MM.1S (cell line): Measurements from ENCODE around the gene RFX7.

Experiments
- DNase-seq: peaks from one replicate; pipeline ENCODE4 v3.0.0-alpha.2; 2015
- H2AFZ ChIP-seq: fragments of 300-600 bp; sonication (generic); 2 replicates; pipeline ENCODE4 v1.6.0; 2016; ENCODE audit warnings: antibody characterized with exemption, low read length
- H3F3A ChIP-seq: fragments of 300-600 bp; sonication (generic); 2 replicates; pipeline ENCODE4 v1.6.1; 2016; ENCODE audit warnings: mild to moderate bottlenecking, antibody characterized with exemption, low read length, moderate library complexity, mixed read lengths; ENCODE audit not compliant: insufficient read depth
- H3K27ac ChIP-seq: fragments of 300-600 bp; sonication (generic); 2 replicates; pipeline ENCODE4 v1.5.1; 2016; ENCODE audit warnings: mild to moderate bottlenecking, low read length
- H3K27me3 ChIP-seq: fragments of 300-600 bp; sonication (generic); replicated peaks from 2 replicates; pipeline ENCODE4 v1.6.0; 2016; ENCODE audit warnings: low read length; ENCODE audit not compliant: insufficient read depth
- H3K36me3 ChIP-seq: fragments of 300-600 bp; sonication (generic); replicated peaks from 2 replicates; pipeline ENCODE4 v1.6.1; 2016; ENCODE audit warnings: mild to moderate bottlenecking, low read length, mixed read lengths; ENCODE audit not compliant: insufficient read depth
- H3K4me1 ChIP-seq: fragments of 300-600 bp; sonication (generic); 2 replicates; pipeline ENCODE4 v1.6.1; 2016; ENCODE audit warnings: low read length, mixed read lengths
- H3K4me2 ChIP-seq: fragments of 300-600 bp; sonication (generic); 2 replicates; pipeline ENCODE4 v1.6.0; 2016; ENCODE audit warnings: low read depth, low read length
- H3K4me3 ChIP-seq: fragments of 300-600 bp; sonication (generic); 2 replicates; pipeline ENCODE4 v1.5.1; 2016; ENCODE audit warnings: low read length, mixed read lengths
- H3K79me2 ChIP-seq: fragments of 300-600 bp; sonication (generic); 2 replicates; pipeline ENCODE4 v1.6.1; 2016; ENCODE audit warnings: mixed run types, low read length, mixed read lengths
- H3K9ac ChIP-seq: fragments of 300-600 bp; sonication (generic); 2 replicates; pipeline ENCODE4 v1.6.1; 2016; ENCODE audit warnings: low read length, mixed read lengths
- H3K9me2 ChIP-seq: fragments of 300-600 bp; sonication (generic); replicated peaks from 2 replicates; pipeline ENCODE4 v1.6.1; 2016; ENCODE audit warnings: mild to moderate bottlenecking, low read length, mixed read lengths; ENCODE audit not compliant: insufficient read depth
- H3K9me3 ChIP-seq: fragments of 300-600 bp; sonication (generic); replicated peaks from 2 replicates; pipeline ENCODE4 v1.6.1; 2016; ENCODE audit warnings: mild to moderate bottlenecking, low read length, mixed read lengths; ENCODE audit not compliant: insufficient read depth
- H4K20me1 ChIP-seq: fragments of 300-600 bp; sonication (generic); 2 replicates; pipeline ENCODE4 v1.6.1; 2016; ENCODE audit warnings: mild to moderate bottlenecking, low read length, moderate library complexity, mixed read lengths; ENCODE audit not compliant: insufficient read depth
- CTCF ChIP-seq: fragments of 300-600 bp; sonication (generic); IDR thresholded peaks from 2 replicates; pipeline ENCODE4 v1.5.1; 2016; ENCODE audit warnings: antibody characterized with exemption, low read length, mixed read lengths
- EZH2 ChIP-seq: fragments of 300-600 bp; sonication (generic); optimal IDR thresholded peaks from 2 replicates; pipeline ENCODE3; 2017; ENCODE audit warnings: low read depth, mild to moderate bottlenecking, antibody characterized with exemption, low read length, mixed read lengths
- EZH2phosphoT487 ChIP-seq: fragments of 300-600 bp; sonication (generic); IDR thresholded peaks from 2 replicates; pipeline ENCODE4 v1.6.1; 2018; ENCODE audit warnings: antibody characterized with exemption, low read length

Gene RFX7

GRCh38 chr15:56040081-56041035 lies 203.3 kb downstream of the RFX7 start:
- no peaks in the 10 kb centered on the region for H3K27me3 ChIP-seq
- no peaks in the 10 kb centered on the region for H4K20me1 ChIP-seq
- DNase-seq, result no peak

GRCh38 chr15:56038707-56039106 lies 205.0 kb downstream of the RFX7 start:
- Histone ChIP-seq H3K4me3 (no peak overlapping the region), H3K9ac (no peak overlapping the region), H2AFZ (no peak overlapping the region), H3K4me1 (no peaks in the 10 kb centered on the region), H4K20me1 (no peaks in the 10 kb centered on the region), H3F3A (no peaks in the 10 kb centered on the region), H3K9me3 (no peaks in the 10 kb centered on the region), H3K27ac (no peak overlapping the region), H3K9me2 (no peaks in the 10 kb centered on the region), H3K27me3 (no peaks in the 10 kb centered on the region), H3K36me3 (no peaks in the 10 kb centered on the region), H3K79me2 (no peaks in the 10 kb centered on the region), H3K4me2 (no peak overlapping the region)
- DNase-seq, result no peak
- TF ChIP-seq EZH2phosphoT487 (no peak), CTCF (no peak), EZH2 (no peak)

More at GRCh38 chr15:56040081-56041035, 203.3 kb downstream of the RFX7 start:
- TF ChIP-seq EZH2 (no peak), EZH2phosphoT487 (no peak), CTCF (no peak)
- Histone ChIP-seq H3K4me2 (no peak overlapping the region), H3F3A (no peaks in the 10 kb centered on the region), H3K36me3 (no peaks in the 10 kb centered on the region), H3K27ac (no peak overlapping the region), H3K79me2 (no peaks in the 10 kb centered on the region), H3K4me3 (no peak overlapping the region), H3K9me2 (no peaks in the 10 kb centered on the region), H3K9ac (no peak overlapping the region), H3K4me1 (no peaks in the 10 kb centered on the region), H3K9me3 (no peaks in the 10 kb centered on the region), H2AFZ (no peak overlapping the region)

GRCh38 chr15:56038015-56038414 lies 205.7 kb downstream of the RFX7 start:
- H3K9ac ChIP-seq, result no peak overlapping the region

More at GRCh38 chr15:56038015-56038414, 205.7 kb downstream of the RFX7 start:
- TF ChIP-seq EZH2phosphoT487 (no peak), CTCF (no peak), EZH2 (no peak)
- Histone ChIP-seq H3K4me1 (no peaks in the 10 kb centered on the region), H3K9me2 (no peaks in the 10 kb centered on the region), H3K79me2 (no peaks in the 10 kb centered on the region), H3K9me3 (no peaks in the 10 kb centered on the region), H3K27me3 (no peaks in the 10 kb centered on the region), H3K27ac (no peak overlapping the region), H4K20me1 (no peaks in the 10 kb centered on the region), H3K4me3 (no peak overlapping the region), H2AFZ (no peak overlapping the region), H3K36me3 (no peaks in the 10 kb centered on the region), H3F3A (no peaks in the 10 kb centered on the region), H3K4me2 (no peak overlapping the region)
- no peak for DNase-seq
